Cardiac muscle cell (in vitro differentiated cells and primary cell): ENCODE results near the gene NSD2. TPM values are rescaled to one million over a fixed set of nuclear protein-coding genes. Genes with fewer than 3 reads are reported as not detected.
"Not testable (repeated sequence)": the region's sequence is repeated elsewhere in the genome, so short reads cannot be mapped to it uniquely, and the experiment has no call there.

Experiments used
- DNase-seq, 2 donors: peaks; one replicate each; pipeline versions ENCODE4 v3.0.0 to v3.0.0-alpha.2; 2010 to 2017; ENCODE audit warnings: low read depth in 1 of 2, low spot score in 1 of 2
- H3K27ac ChIP-seq: fragments of 200-600 bp; sonication (generic); 2 replicates; pipeline ENCODE4 v1.5.1; 2016
- H3K27me3 ChIP-seq: fragments of 200-600 bp; sonication (generic); 2 replicates; pipeline ENCODE4 v1.6.0; 2016; ENCODE audit warnings: control low read depth
- H3K36me3 ChIP-seq: fragments of 200-600 bp; sonication (generic); 2 replicates; pipeline ENCODE4 v1.5.1; 2016; ENCODE audit warnings: control low read depth
- H3K4me1 ChIP-seq: fragments of 200-600 bp; sonication (generic); 2 replicates; pipeline ENCODE4 v1.8.1; 2017; ENCODE audit warnings: low read depth, mild to moderate bottlenecking, mixed run types
- H3K4me3 ChIP-seq: fragments of 200-600 bp; sonication (generic); 2 replicates; pipeline ENCODE4 v1.5.1; 2016; ENCODE audit warnings: mild to moderate bottlenecking
- H3K9me3 ChIP-seq: fragments of 200-600 bp; sonication (generic); 2 replicates; pipeline ENCODE4 v1.5.1; 2017; ENCODE audit warnings: low read depth, mild to moderate bottlenecking, control low read depth
- CTCF ChIP-seq: IDR thresholded peaks from 2 replicates; pipeline ENCODE4 v1.5.1; 2012; ENCODE audit warnings: low read depth, mild to moderate bottlenecking, low read length
- polyA plus RNA-seq: library from polyadenylated mRNA; unstranded; fragments of >200 nt; fragmentation: Nextera tagmentation; extraction: Ambion mirVana; gene quantifications from 2 replicates; pipeline ENCODE4 v1.2.1, GENCODE V29; 2016
- total RNA-seq: library from RNA; depleted of rRNA; stranded (reverse); fragments of >200 nt; gene quantifications from 2 replicates; pipeline ENCODE4 v1.2.3, GENCODE V29; 2016

Gene NSD2
- total and polyA plus RNA-seq, 2 experiments from 2014 or later, result 49.0 to 91.3 TPM

GRCh38 chr4:1992468-1993168 is 121.4 kb downstream of the NSD2 start:
- Histone ChIP-seq H3K27me3 (no peaks in the 10 kb centered on the region), H3K4me3 (no peak overlapping the region), H3K4me1 (no peaks in the 10 kb centered on the region), H3K36me3 (peaks cover 2% of the 10 kb centered on the region), H3K9me3 (no peaks in the 10 kb centered on the region), H3K27ac (no peak overlapping the region)
- DNase-seq, result peak in 1 of 2 donors; percentile 65
- peak; percentile 33 for TF ChIP-seq CTCF

- H3K9me3 ChIP-seq, result no peaks in the 10 kb centered on the region
- H3K27me3 ChIP-seq, result no peaks in the 10 kb centered on the region
- DNase-seq, result no peak
- TF ChIP-seq CTCF, result no peak
- H3K36me3 ChIP-seq, result no peaks in the 10 kb centered on the region
- H3K4me1 ChIP-seq, result no peaks in the 10 kb centered on the region
- no peak overlapping the region for H3K27ac ChIP-seq
- H3K4me3 ChIP-seq, result no peak overlapping the region
Measured at GRCh38 chr4:1993169-1993516, 122.0 kb downstream of the NSD2 start.

GRCh38 chr4:1993718-1994516 is 122.7 kb downstream of the NSD2 start:
- not testable (repeated sequence) for H3K27ac ChIP-seq, DNase-seq, H3K36me3 ChIP-seq, H3K4me3 ChIP-seq, H3K9me3 ChIP-seq, H3K4me1 ChIP-seq, H3K27me3 ChIP-seq

GRCh38 chr4:1994938-1995337 is 123.7 kb downstream of the NSD2 start:
- TF ChIP-seq CTCF, result no peak
- Histone ChIP-seq H3K9me3 (no peaks in the 10 kb centered on the region), H3K4me1 (no peaks in the 10 kb centered on the region), H3K27me3 (no peaks in the 10 kb centered on the region), H3K27ac (no peak overlapping the region), H3K36me3 (no peaks in the 10 kb centered on the region), H3K4me3 (no peak overlapping the region)
- DNase-seq, result no peak

- no peaks in the 10 kb centered on the region for H3K27me3 ChIP-seq
- no peaks in the 10 kb centered on the region for H3K4me1 ChIP-seq
- no peaks in the 10 kb centered on the region for H3K36me3 ChIP-seq
- no peak for TF ChIP-seq CTCF
- no peak overlapping the region for H3K27ac ChIP-seq
- H3K9me3 ChIP-seq, result no peaks in the 10 kb centered on the region
- DNase-seq, result no peak
- H3K4me3 ChIP-seq, result no peak overlapping the region
Measured at GRCh38 chr4:1996866-1997611, 125.8 kb downstream of the NSD2 start.
